HepG2 (cell line): ENCODE measurements around the gene SMARCC1. TPM values are rescaled to one million over a fixed set of nuclear protein-coding genes. Genes with fewer than 3 reads are reported as not detected.

Experiments
- ATAC-seq: fragments of 200-7000 bp; cut with Tn5 transposase; 3 replicates; pipeline ENCODE4 v1.9.1; 2020; ENCODE audit warnings: mild to moderate bottlenecking, moderate library complexity
- BruUV-seq: library from RNA; stranded (reverse); fragments of 400-500 nt; replicated peaks from 2 replicates; lab custom pipeline; 2021; lab: Mats Ljungman, UMichigan
- CTCF ChIA-PET: fragments of 300-600 bp; formaldehyde crosslinking; extraction: SDS; loops from one replicate; lab custom pipeline; 2021; ENCODE audit warnings: low total read pairs, inconsistent platforms, low intra/inter-chr PET ratio; lab: Yijun Ruan, JAX
- POLR2A ChIA-PET: fragments of 350-600 bp; sonication (Branson Sonifier 250); formaldehyde crosslinking; loops from one replicate; lab custom pipeline; 2020; ENCODE audit warnings: antibody characterized with exemption, inconsistent platforms; lab: Yijun Ruan, JAX
- DNase-seq: peaks from one replicate; pipeline ENCODE4 v3.0.0-alpha.2; 2015; ENCODE audit warnings: low spot score
- FAIRE-seq: peaks from 3 replicates; lab custom pipeline; 2011; peaks lifted over from hg19 to GRCh38; lab: Jason Lieb, UNC
- H2AFZ ChIP-seq: one replicate; pipeline ENCODE4 v1.6.1; 2011; ENCODE audit warnings: low read length, inconsistent platforms
- H3K27ac ChIP-seq: fragments of 300-600 bp; 3 replicates; pipeline ENCODE4 v1.8.0; 2011; ENCODE audit warnings: mixed run types, mild to moderate bottlenecking, mixed read lengths, low read length, inconsistent platforms; ENCODE audit not compliant: insufficient read depth; ENCODE audit errors: extremely low read length
- H3K27me3 ChIP-seq, 2 experiments: fragments of 200-600 bp in 1 of 2; 2 replicates in 1 of 2; 3 replicates in 1 of 2; pipeline versions ENCODE4 v1.6.0 to v1.8.0; 2011; ENCODE audit warnings: low read length in 2 of 2, mild to moderate bottlenecking in 2 of 2, moderate library complexity in 2 of 2, inconsistent platforms in 1 of 2; ENCODE audit not compliant: insufficient read depth in 2 of 2, control insufficient read depth in 1 of 2
- H3K36me3 ChIP-seq, 2 experiments: fragments of 200-600 bp in 1 of 2; replicated peaks in 1 of 2; 2 replicates in 1 of 2; 3 replicates in 1 of 2; pipeline versions ENCODE4 v1.5.1 to v1.8.0; 2011; ENCODE audit warnings: low read length in 2 of 2, inconsistent platforms in 1 of 2; ENCODE audit not compliant: insufficient read depth in 2 of 2, control insufficient read depth in 1 of 2
- H3K4me1 ChIP-seq: 2 replicates; pipeline ENCODE4 v1.5.1; 2012; ENCODE audit warnings: low read length, inconsistent platforms; ENCODE audit not compliant: insufficient read depth
- H3K4me2 ChIP-seq: 2 replicates; pipeline ENCODE4 v1.6.0; 2011; ENCODE audit warnings: low read depth, low read length, inconsistent platforms
- H3K4me3 ChIP-seq, 3 experiments: fragments of 200-600 bp in 1 of 3; sonication (generic), shearing (Covaris generic) in 1 of 3; replicated peaks in 1 of 3; 2 replicates each; pipeline ENCODE4 v1.5.1; 2011 to 2016; ENCODE audit warnings: low read length in 3 of 3, inconsistent platforms in 2 of 3, low read depth in 2 of 3, mild to moderate bottlenecking in 2 of 3, control low read depth in 1 of 3, mixed read lengths in 1 of 3; ENCODE audit not compliant: insufficient read depth in 1 of 3
- H3K79me2 ChIP-seq: one replicate; pipeline ENCODE4 v1.6.1; 2011; ENCODE audit warnings: low read length, inconsistent platforms; ENCODE audit not compliant: insufficient read depth
- H3K9ac ChIP-seq: 2 replicates; pipeline ENCODE4 v1.6.0; 2011; ENCODE audit warnings: mild to moderate bottlenecking, low read depth, low read length, inconsistent platforms; ENCODE audit not compliant: insufficient read depth
- H3K9me3 ChIP-seq: 2 replicates; pipeline ENCODE4 v1.5.1; 2012; ENCODE audit warnings: mild to moderate bottlenecking, low read length
- H4K20me1 ChIP-seq: 2 replicates; pipeline ENCODE4 v1.6.0; 2011; ENCODE audit warnings: inconsistent platforms, mild to moderate bottlenecking, low read length, moderate library complexity; ENCODE audit not compliant: insufficient read depth
- BCL6 ChIP-seq: IDR thresholded peaks from 2 replicates; pipeline ENCODE4 v1.6.1; 2016; ENCODE audit warnings: missing genetic modification reagents, missing compliant biosample characterization
- CENPT ChIP-seq: sonication (generic); formaldehyde crosslinking; IDR thresholded peaks from 2 replicates; pipeline ENCODE4 v1.8.0; 2022; ENCODE audit warnings: low read depth, mild to moderate bottlenecking, moderate library complexity, missing genetic modification reagents
- CREBL2 ChIP-seq: sonication (generic); formaldehyde crosslinking; IDR thresholded peaks from 2 replicates; pipeline ENCODE4 v1.8.1; 2023; ENCODE audit warnings: missing genetic modification reagents, mild to moderate bottlenecking, borderline replicate concordance
- GMEB2 ChIP-seq: IDR thresholded peaks from 2 replicates; pipeline ENCODE4 v1.6.1; 2016; ENCODE audit warnings: missing biosample characterization, missing genetic modification reagents, low read depth
- GTF2F1 ChIP-seq: fragments of 150-350 bp; IDR thresholded peaks from 2 replicates; pipeline ENCODE4 v1.6.1; 2014; ENCODE audit warnings: low read length
- HHEX ChIP-seq: IDR thresholded peaks from 2 replicates; pipeline ENCODE4 v1.6.1; 2016; ENCODE audit warnings: control low read depth
- HOXA3 ChIP-seq: sonication (generic); formaldehyde crosslinking; IDR thresholded peaks from 2 replicates; pipeline ENCODE4 v1.5.0; 2020; ENCODE audit warnings: missing genetic modification reagents
- HOXD1 ChIP-seq: sonication (generic); formaldehyde crosslinking; IDR thresholded peaks from 2 replicates; pipeline ENCODE4 v1.5.0; 2020; ENCODE audit warnings: missing genetic modification reagents
- MAF1 ChIP-seq: sonication (generic); formaldehyde crosslinking; IDR thresholded peaks from 2 replicates; pipeline ENCODE4 v1.5.0; 2020; ENCODE audit warnings: missing genetic modification reagents, borderline replicate concordance
- MXD4 ChIP-seq: IDR thresholded peaks from 2 replicates; pipeline ENCODE4 v1.6.1; 2016; ENCODE audit warnings: mild to moderate bottlenecking, missing biosample characterization, missing genetic modification reagents
- NFKB2 ChIP-seq: sonication (generic); formaldehyde crosslinking; IDR thresholded peaks from 2 replicates; pipeline ENCODE4 v1.4.0; 2020; ENCODE audit warnings: missing genetic modification reagents, borderline replicate concordance
- SP140L ChIP-seq: sonication (generic); formaldehyde crosslinking; IDR thresholded peaks from 2 replicates; pipeline ENCODE4 v1.4.0; 2020; ENCODE audit warnings: missing genetic modification reagents, borderline replicate concordance
- SP2 ChIP-seq: sonication (generic); formaldehyde crosslinking; IDR thresholded peaks from 2 replicates; pipeline ENCODE4 v1.5.1; 2020; ENCODE audit warnings: mild to moderate bottlenecking, missing genetic modification reagents
- YEATS2 ChIP-seq: sonication (generic); formaldehyde crosslinking; IDR thresholded peaks from 2 replicates; pipeline ENCODE4 v1.4.0; 2020; ENCODE audit warnings: missing genetic modification reagents, borderline replicate concordance
- ZBTB37 ChIP-seq: sonication (generic); formaldehyde crosslinking; IDR thresholded peaks from 2 replicates; pipeline ENCODE4 v1.4.0; 2020; ENCODE audit warnings: mild to moderate bottlenecking, missing genetic modification reagents
- ZC3H4 ChIP-seq: sonication (generic); formaldehyde crosslinking; IDR thresholded peaks from 2 replicates; pipeline ENCODE4 v1.4.0; 2020; ENCODE audit warnings: missing genetic modification reagents, borderline replicate concordance
- ZNF296 ChIP-seq: sonication (generic); formaldehyde crosslinking; conservative IDR thresholded peaks from 2 replicates; pipeline ENCODE4 v1.5.0; 2020; ENCODE audit warnings: mild to moderate bottlenecking, missing genetic modification reagents
- ZNF432 ChIP-seq: sonication (generic); formaldehyde crosslinking; IDR thresholded peaks from 2 replicates; pipeline ENCODE4 v1.5.0; 2020; ENCODE audit warnings: missing genetic modification reagents, mild to moderate bottlenecking, borderline replicate concordance
- ZNF549 ChIP-seq: sonication (generic); formaldehyde crosslinking; IDR thresholded peaks from 2 replicates; pipeline ENCODE4 v1.5.0; 2020; ENCODE audit warnings: missing genetic modification reagents
- ZNF781 ChIP-seq: sonication (generic); formaldehyde crosslinking; IDR thresholded peaks from 2 replicates; pipeline ENCODE4 v1.5.1; 2020; ENCODE audit warnings: borderline replicate concordance, mild to moderate bottlenecking, missing genetic modification reagents; ENCODE audit errors: not compliant biosample characterization
- ZNF83 ChIP-seq: sonication (generic); formaldehyde crosslinking; IDR thresholded peaks from 2 replicates; pipeline ENCODE4 v1.4.0; 2020; ENCODE audit warnings: missing genetic modification reagents, mild to moderate bottlenecking, borderline replicate concordance
- ZSCAN30 ChIP-seq: sonication (generic); formaldehyde crosslinking; IDR thresholded peaks from 2 replicates; pipeline ENCODE4 v1.5.0; 2020; ENCODE audit warnings: mild to moderate bottlenecking, missing genetic modification reagents
- WGBS: methylation state at CpG from one replicate; pipeline ENCODE4 v1.1.6; 2017; ENCODE audit warnings: low lambda C conversion rate; 5-methylcytosine and 5-hydroxymethylcytosine counted together
- in situ Hi-C: cut with HindIII; loops from 2 replicates; pipeline ENCODE4 v1.10.0; 2017; ENCODE audit warnings: low pct_unique_long_range_greater_than_20kb; ENCODE audit not compliant: extremely low pct_ligation_motif_present
- intact Hi-C: fragments of 100-400 bp; cut with micrococcal nuclease; formaldehyde crosslinking; loops from one replicate; pipeline ENCODE4 v1.10.0; 2022; ENCODE audit not compliant: unreplicated experiment
- polyA plus RNA-seq, 8 experiments: library from polyadenylated mRNA; depleted of rRNA in 3 of 8; stranded (reverse) in 7 of 8; unstranded in 1 of 8; fragments of >200 nt; fragmentation: Illumina TruSeq in 4 of 8; extraction: Trizol in 4 of 8; gene quantifications; 2 replicates each; pipeline versions ENCODE4 v1.2.1 to v1.2.3, GENCODE V29; 2011 to 2016; ENCODE audit warnings: low read depth in 4 of 8, missing spikeins in 1 of 8, mixed read lengths in 1 of 8; ENCODE audit not compliant: insufficient read depth in 1 of 8
- total RNA-seq, 5 experiments: library from RNA; depleted of rRNA; stranded (reverse); fragments of >200 nt; fragmentation: Illumina TruSeq; extraction: Trizol; gene quantifications; 2 replicates each; pipeline ENCODE4 v1.2.3, GENCODE V29; 2016; ENCODE audit warnings: low read depth in 1 of 5

Gene SMARCC1
- total and polyA plus RNA-seq, 2 of the 13 experiments (the other 11 are each of a cell fraction or from before 2014, with no cell fraction given) = 47.9 to 58.4 TPM

GRCh38 chr3:47824541-47825473, 43.1 kb upstream of the SMARCC1 start:
- ChIA-PET CTCF (interaction anchor here (1.2 kb wide), 1 partner anchor 25 kb away, joined by 4 read pairs; no protein-coding TSS in a partner anchor), POLR2A (interaction anchor here (0.6 to 3.0 kb wide), 13 partner anchors 10 to 445 kb away, joined by 3 to 14 read pairs (median 7); partner anchors contain the start of gene DHX30)
- 17% methylated on average over 14 of the region's 77 CpGs for WGBS
- intact Hi-C loops = no loop called here
- Histone ChIP-seq H3K27me3 (no peaks in the 10 kb centered on the region; a peak in 1 of 5 replicates), H3K4me1 (peaks cover 22% of the 10 kb centered on the region), H3K4me2 (peak overlapping the region; percentile 86), H4K20me1 (no peaks in the 10 kb centered on the region; the same call in 1 of the 2 replicates), H3K9ac (peak overlapping the region; percentile 98), H3K79me2 (peaks cover 28% of the 10 kb centered on the region), H3K36me3 (peaks cover 9 to 24% of the 10 kb centered on the region in 2 experiments), H3K27ac (peak overlapping the region; percentile 73), H3K9me3 (no peaks in the 10 kb centered on the region), H3K4me3 (peak overlapping the region; percentile 88 to 98 (median 91)), H2AFZ (peak overlapping the region; percentile 92)
- DNase-seq = peak; percentile 69
- peak; percentile 99 for ATAC-seq
- TSS peak; percentile 78 for BruUV-seq
- peak; percentile 32 for FAIRE-seq
- in situ Hi-C loops = no loop called here
- TF ChIP-seq GTF2F1 (no peak), CENPT (CRISPR knock-in tag) (no peak), SP140L (no peak), ZNF549 (CRISPR knock-in tag) (no peak), MXD4 (CRISPR knock-in tag) (peak; percentile 82), BCL6 (CRISPR knock-in tag) (no peak), HOXD1 (CRISPR knock-in tag) (peak; percentile 71; the same call in 1 of the 2 replicates), SP2 (CRISPR knock-in tag) (no peak), HOXA3 (CRISPR knock-in tag) (peak; percentile 95), YEATS2 (peak; percentile 77), ZNF432 (CRISPR knock-in tag) (no peak), ZNF296 (CRISPR knock-in tag) (no peak), MAF1 (CRISPR knock-in tag) (no peak; the same call in 1 of the 2 replicates), ZBTB37 (CRISPR knock-in tag) (no peak), ZNF781 (CRISPR knock-in tag) (no peak), NFKB2 (CRISPR knock-in tag) (peak; percentile 75; the same call in 1 of the 2 replicates), CREBL2 (CRISPR knock-in tag) (0 out of 2 replicates have a peak, but pooled peaks have one; percentile 53), ZSCAN30 (CRISPR knock-in tag) (no peak), ZNF83 (0 out of 2 replicates have a peak, but pooled peaks have one; percentile 40), GMEB2 (CRISPR knock-in tag) (peak; percentile 60; the same call in 1 of the 2 replicates), HHEX (CRISPR knock-in tag) (no peak), ZC3H4 (CRISPR knock-in tag) (no peak)
